Measurements from ENCODE around the gene PROSER3. TPM values are rescaled to one million over a fixed set of nuclear protein-coding genes. Genes with fewer than 3 reads are reported as not detected.

The PROSER3 gene
- total and polyA plus RNA-seq, 2 of the 13 experiments (the other 11 are each of a cell fraction or from before 2014, with no cell fraction given): 5.1 to 5.7 TPM

DNA sequence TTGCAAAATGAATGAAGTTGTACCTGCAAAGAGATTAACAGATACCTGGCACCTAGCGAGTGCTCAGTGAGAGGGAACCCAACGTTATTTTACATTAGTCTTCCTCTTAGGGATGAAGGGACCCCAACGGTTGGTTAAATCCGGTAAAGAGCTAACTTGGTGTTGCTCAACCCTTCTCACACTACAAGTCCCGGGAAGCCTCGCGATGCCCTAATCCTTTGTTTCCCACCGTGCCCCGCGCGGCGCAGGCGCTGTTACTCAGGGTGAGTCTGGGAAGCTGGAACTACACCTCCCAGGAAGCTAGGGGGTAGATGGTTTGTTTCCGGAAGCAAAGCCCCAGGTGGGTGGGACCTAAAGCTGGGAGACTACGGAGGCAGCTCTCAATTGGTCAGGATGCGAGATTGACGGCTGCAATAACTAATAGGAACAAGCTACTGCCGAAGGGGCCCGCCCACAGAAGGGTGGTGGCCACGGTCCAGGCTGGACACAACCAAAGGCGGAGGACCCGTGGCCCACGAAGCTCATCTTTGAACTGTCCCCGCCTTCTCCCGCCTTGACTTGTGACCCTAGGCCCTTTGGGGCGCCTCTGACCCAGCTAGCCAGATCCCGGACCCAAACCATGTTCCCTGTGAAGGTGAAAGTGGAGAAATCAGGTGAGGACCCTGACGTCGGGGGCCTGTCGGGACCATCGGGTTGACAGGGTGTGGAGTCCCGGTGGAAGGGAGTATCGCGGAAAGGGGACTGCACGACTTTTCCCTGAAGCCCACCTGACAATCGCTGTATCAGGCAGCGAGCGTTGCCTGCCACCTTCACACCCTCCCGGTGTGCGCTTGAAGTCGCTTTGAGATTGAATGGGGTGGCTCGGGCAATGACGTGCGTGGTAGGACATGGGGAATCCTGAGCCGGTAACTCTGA, 9.6 kb upstream of the PROSER3 start, which contains the start of gene LIN37 (continued):
- TF ChIP-seq BRCA1 (CRISPR knock-in tag; IDR thresholded peaks at IDR 0.05) (no peak), REXO4 (CRISPR knock-in tag; IDR thresholded peaks at IDR 0.05; ENCODE audit: borderline replicate concordance) (no peak), CBX5 (CRISPR knock-in tag; IDR thresholded peaks at IDR 0.05; ENCODE audit: borderline replicate concordance) (no peak), KDM3A (CRISPR knock-in tag; IDR thresholded peaks at IDR 0.05; ENCODE audit: low read depth) (no peak), KDM4B (CRISPR knock-in tag; IDR thresholded peaks at IDR 0.05) (no peak), GFI1 (CRISPR knock-in tag; IDR thresholded peaks at IDR 0.05; ENCODE audit: borderline replicate concordance) (no peak), ZNF451 (CRISPR knock-in tag; IDR thresholded peaks at IDR 0.05) (0 out of 2 replicates have a peak, but pooled peaks have one; percentile 49), THAP11 (CRISPR knock-in tag; IDR thresholded peaks at IDR 0.05) (peak; percentile 99), ZFP37 (CRISPR knock-in tag; IDR thresholded peaks at IDR 0.05; ENCODE audit: borderline replicate concordance) (no peak), EHMT2 (IDR thresholded peaks at IDR 0.05; ENCODE audit: borderline replicate concordance, low read depth, low read length) (no peak), ZNF629 (CRISPR knock-in tag; conservative IDR thresholded peaks at IDR 0.05) (no peak), AGO2 (optimal IDR thresholded peaks at IDR 0.05; ENCODE audit: low read depth, low read length) (peak; percentile 46), YEATS2 (CRISPR knock-in tag; IDR thresholded peaks at IDR 0.05; ENCODE audit: borderline replicate concordance) (peak; percentile 96), ZBTB43 (CRISPR knock-in tag; conservative IDR thresholded peaks at IDR 0.05) (no peak), ZNF7 (CRISPR knock-in tag; IDR thresholded peaks at IDR 0.05) (no peak), ZNF749 (CRISPR knock-in tag; IDR thresholded peaks at IDR 0.05; ENCODE audit: borderline replicate concordance) (no peak), FOXK1 (CRISPR knock-in tag; IDR thresholded peaks at IDR 0.05; ENCODE audit: borderline replicate concordance, low read depth) (peak; percentile 99), CREBL2 (CRISPR knock-in tag; IDR thresholded peaks at IDR 0.05; ENCODE audit: borderline replicate concordance) (no peak)
- TF ChIP-seq, protein P1, sequence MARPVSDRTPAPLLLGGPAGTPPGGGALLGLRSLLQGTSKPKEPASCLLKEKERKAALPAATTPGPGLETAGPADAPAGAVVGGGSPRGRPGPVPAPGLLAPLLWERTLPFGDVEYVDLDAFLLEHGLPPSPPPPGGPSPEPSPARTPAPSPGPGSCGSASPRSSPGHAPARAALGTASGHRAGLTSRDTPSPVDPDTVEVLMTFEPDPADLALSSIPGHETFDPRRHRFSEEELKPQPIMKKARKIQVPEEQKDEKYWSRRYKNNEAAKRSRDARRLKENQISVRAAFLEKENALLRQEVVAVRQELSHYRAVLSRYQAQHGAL (CRISPR knock-in tag; IDR thresholded peaks at IDR 0.05; ENCODE audit: not compliant biosample characterization): no peak
- TF ChIP-seq, protein P2, sequence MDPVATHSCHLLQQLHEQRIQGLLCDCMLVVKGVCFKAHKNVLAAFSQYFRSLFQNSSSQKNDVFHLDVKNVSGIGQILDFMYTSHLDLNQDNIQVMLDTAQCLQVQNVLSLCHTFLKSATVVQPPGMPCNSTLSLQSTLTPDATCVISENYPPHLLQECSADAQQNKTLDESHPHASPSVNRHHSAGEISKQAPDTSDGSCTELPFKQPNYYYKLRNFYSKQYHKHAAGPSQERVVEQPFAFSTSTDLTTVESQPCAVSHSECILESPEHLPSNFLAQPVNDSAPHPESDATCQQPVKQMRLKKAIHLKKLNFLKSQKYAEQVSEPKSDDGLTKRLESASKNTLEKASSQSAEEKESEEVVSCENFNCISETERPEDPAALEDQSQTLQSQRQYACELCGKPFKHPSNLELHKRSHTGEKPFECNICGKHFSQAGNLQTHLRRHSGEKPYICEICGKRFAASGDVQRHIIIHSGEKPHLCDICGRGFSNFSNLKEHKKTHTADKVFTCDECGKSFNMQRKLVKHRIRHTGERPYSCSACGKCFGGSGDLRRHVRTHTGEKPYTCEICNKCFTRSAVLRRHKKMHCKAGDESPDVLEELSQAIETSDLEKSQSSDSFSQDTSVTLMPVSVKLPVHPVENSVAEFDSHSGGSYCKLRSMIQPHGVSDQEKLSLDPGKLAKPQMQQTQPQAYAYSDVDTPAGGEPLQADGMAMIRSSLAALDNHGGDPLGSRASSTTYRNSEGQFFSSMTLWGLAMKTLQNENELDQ (CRISPR knock-in tag; IDR thresholded peaks at IDR 0.05; ENCODE audit: borderline replicate concordance): no peak
- TF ChIP-seq, protein P3, sequence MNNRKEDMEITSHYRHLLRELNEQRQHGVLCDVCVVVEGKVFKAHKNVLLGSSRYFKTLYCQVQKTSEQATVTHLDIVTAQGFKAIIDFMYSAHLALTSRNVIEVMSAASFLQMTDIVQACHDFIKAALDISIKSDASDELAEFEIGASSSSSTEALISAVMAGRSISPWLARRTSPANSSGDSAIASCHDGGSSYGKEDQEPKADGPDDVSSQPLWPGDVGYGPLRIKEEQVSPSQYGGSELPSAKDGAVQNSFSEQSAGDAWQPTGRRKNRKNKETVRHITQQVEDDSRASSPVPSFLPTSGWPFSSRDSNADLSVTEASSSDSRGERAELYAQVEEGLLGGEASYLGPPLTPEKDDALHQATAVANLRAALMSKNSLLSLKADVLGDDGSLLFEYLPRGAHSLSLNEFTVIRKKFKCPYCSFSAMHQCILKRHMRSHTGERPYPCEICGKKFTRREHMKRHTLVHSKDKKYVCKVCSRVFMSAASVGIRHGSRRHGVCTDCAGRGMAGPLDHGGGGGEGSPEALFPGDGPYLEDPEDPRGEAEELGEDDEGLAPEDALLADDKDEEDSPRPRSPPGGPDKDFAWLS (CRISPR knock-in tag; IDR thresholded peaks at IDR 0.05; ENCODE audit: borderline replicate concordance): no peak
- TF ChIP-seq, protein P4, sequence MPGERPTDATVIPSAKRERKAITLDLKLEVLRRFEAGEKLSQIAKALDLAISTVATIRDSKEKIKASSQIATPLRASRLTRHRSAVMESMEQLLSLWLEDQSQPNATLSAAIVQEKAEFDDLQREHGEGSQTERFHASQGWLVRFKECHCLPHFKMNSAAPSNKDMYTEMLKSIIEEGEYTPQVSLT (CRISPR knock-in tag; IDR thresholded peaks at IDR 0.05; ENCODE audit: borderline replicate concordance, low read depth): no peak

Measured in HepG2 (cell line).